Measurements from ENCODE around the gene IGF2BP3.
A peak's percentile ranks its signal among the peaks of the same experiment; 100 is the strongest.

Gene IGF2BP3

DNA sequence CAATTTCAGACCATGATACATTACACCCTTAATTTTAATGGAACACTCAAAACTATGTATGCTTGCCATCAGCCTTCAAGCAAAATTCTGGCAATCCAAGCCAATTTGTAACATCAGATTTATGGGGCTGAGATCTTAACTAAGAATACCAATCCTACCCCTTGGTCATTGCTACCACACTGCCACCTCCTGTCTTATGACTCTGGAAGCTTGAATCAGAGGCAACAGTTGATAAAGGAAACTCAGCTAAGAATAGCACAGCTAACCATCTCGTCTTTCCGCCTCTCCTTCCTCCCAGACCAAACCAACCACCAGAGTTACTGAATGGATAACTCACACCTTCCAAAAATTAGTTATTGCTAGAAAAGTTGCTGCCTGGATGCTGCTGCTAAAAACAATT is 7.4 kb downstream of the IGF2BP3 start:
- H3K4me3 ChIP-seq (ENCODE audit: low read length) = no peak overlapping the region
- TF ChIP-seq, protein P1, sequence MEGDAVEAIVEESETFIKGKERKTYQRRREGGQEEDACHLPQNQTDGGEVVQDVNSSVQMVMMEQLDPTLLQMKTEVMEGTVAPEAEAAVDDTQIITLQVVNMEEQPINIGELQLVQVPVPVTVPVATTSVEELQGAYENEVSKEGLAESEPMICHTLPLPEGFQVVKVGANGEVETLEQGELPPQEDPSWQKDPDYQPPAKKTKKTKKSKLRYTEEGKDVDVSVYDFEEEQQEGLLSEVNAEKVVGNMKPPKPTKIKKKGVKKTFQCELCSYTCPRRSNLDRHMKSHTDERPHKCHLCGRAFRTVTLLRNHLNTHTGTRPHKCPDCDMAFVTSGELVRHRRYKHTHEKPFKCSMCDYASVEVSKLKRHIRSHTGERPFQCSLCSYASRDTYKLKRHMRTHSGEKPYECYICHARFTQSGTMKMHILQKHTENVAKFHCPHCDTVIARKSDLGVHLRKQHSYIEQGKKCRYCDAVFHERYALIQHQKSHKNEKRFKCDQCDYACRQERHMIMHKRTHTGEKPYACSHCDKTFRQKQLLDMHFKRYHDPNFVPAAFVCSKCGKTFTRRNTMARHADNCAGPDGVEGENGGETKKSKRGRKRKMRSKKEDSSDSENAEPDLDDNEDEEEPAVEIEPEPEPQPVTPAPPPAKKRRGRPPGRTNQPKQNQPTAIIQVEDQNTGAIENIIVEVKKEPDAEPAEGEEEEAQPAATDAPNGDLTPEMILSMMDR (IDR thresholded peaks at IDR 0.05; ENCODE audit: insufficient read depth, low read depth, low read length, missing control alignments) = peak; percentile 46
- peak; percentile 49 for DNase-seq (ENCODE audit: low read depth)

DNA sequence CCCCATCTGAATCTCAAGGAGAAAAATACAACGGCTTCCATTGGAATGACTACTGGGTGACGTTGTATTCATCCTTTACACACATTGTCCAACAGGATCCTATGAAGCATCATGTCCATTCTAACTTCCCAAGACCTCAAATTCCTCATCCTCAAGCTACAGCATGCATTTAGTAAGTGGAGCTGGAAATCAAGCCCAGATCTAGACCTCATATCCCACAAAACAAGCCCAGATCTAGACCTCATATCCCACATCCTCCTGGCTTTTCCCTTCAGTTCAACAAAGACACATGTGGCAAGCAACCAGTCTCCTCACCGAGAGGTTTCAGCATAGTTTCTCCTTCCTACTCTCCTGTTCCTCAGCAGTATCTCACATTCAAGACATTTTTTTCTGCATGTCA is 12.2 kb downstream of the IGF2BP3 start:
- DNase-seq (ENCODE audit: low read depth) = no peak
- H3K4me3 ChIP-seq (ENCODE audit: low read length) = no peak overlapping the region
- TF ChIP-seq, protein P1 (IDR thresholded peaks at IDR 0.05; ENCODE audit: insufficient read depth, low read depth, low read length, missing control alignments) = no peak

DNA sequence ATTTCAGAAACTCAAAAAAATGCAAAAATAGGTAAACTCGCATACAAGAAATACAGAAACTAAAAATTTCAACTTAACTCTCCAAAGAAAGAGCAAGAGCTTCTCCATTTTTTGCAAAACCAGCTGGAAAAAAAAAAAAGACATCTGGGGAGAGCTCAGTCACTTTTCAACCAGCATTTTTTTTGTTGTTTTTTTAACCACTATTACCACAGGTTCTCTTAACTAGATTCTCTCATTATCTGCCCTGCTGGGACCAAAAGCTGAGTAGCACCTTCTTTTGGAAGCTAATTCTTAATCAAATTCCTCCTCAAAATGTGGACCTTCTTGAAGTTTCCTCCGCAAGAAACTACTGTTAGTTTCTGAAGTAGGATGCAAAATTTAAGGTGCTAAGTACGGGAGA is 14.2 kb downstream of the IGF2BP3 start:
- no peak overlapping the region for H3K4me3 ChIP-seq (ENCODE audit: low read length)
- TF ChIP-seq, protein P1 (IDR thresholded peaks at IDR 0.05; ENCODE audit: insufficient read depth, low read depth, low read length, missing control alignments) = no peak
- no peak for DNase-seq (ENCODE audit: low read depth)

DNA sequence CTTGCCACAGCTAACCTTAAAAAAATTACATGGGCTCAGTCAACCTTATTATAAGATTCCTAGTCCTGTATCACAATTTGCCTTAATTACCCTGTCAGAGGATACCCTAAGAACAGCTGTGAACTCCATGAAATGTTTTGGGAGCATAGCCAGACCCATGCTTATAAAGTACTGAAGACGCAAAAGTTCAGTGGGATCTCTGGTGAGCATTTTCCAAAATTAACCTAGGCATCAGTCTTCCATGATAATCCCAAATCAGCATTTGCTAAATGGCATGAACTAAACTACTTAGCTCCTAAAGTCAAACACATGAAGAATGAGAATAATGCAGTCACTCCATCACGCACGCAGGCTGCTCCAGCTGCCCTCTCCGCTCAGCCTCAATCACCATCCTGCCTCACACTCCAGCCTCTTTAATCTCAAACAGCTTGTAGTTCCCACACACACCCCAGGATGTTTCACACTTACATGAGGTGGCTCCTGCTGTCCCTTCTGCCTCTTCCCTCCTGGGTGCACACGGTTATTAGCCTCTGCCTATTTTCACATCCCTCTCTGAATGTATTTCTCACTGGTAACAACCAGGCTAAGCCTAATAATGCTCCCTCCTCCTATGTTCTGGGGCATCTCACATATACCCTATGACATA is 15.3 kb downstream of the IGF2BP3 start:
- TF ChIP-seq, protein P1 (IDR thresholded peaks at IDR 0.05; ENCODE audit: insufficient read depth, low read depth, low read length, missing control alignments) = no peak
- H3K4me3 ChIP-seq (ENCODE audit: low read length) = no peak overlapping the region
- no peak for DNase-seq (ENCODE audit: low read depth)

DNA sequence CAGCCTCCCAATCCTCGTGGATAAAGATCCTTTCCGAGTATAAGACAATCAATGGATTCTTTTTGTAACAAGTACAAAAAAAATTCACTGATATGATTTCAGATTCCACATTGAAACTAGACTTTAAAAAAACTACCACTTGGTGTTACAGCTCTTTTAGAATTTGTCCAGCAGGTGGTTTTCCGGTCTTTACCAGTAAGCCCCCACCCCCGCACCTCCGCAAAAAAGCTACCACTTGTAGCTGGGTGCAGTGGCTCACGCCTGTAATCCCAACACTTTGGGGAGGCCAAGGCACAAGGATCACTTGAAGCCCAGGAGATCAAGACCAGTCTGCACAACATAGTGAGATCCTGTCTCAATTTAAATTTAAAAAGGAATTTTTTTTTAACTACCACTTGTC is 19.8 kb downstream of the IGF2BP3 start:
- no peak overlapping the region for H3K4me3 ChIP-seq (ENCODE audit: low read length)
- DNase-seq (ENCODE audit: low read depth) = no peak
- TF ChIP-seq, protein P1 (IDR thresholded peaks at IDR 0.05; ENCODE audit: insufficient read depth, low read depth, low read length, missing control alignments) = no peak

DNA sequence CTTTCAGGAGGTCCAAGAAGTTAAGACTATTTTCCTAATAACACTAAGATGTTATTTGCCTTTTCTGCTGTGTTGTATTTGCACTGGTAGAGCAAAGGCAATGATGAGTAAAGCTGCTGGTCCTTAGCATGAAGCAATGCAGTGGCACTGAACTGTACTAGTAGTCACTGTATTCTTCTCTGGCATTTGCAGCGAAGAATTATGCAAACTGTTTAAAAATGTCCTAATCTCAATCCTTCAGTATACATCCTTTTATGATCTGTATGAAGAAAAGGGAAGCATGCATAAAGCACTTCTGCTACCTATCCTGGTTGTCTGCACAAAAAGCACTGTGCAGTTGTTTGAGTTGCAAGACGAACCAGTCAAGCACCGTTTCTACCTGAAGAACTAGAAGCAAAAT is 20.4 kb downstream of the IGF2BP3 start:
- TF ChIP-seq, protein P1 (IDR thresholded peaks at IDR 0.05; ENCODE audit: insufficient read depth, low read depth, low read length, missing control alignments) = no peak
- DNase-seq (ENCODE audit: low read depth) = no peak
- no peak overlapping the region for H3K4me3 ChIP-seq (ENCODE audit: low read length)

DNA sequence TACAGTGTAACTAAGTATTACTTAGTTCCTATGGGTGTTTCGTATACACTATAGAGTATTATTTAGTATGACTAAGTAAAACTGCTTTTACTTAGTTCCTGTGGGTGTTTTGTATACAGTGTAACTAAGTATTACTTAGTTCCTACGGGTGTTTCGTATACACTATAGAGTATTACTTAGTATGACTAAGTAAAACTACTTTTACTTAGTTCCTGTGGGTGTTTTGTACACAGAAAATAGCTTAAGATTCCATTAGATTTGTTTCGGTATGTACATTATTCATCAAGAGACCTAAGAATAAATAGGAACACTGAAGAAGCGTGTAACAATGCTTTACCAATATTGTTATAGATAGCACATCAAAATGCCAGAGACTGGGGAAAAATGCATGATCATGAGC is 25.0 kb downstream of the IGF2BP3 start:
- no peak for DNase-seq (ENCODE audit: low read depth)
- no peak overlapping the region for H3K4me3 ChIP-seq (ENCODE audit: low read length)

More for the DNA sequence above, 25.0 kb downstream of the IGF2BP3 start:
- TF ChIP-seq, protein P1 (IDR thresholded peaks at IDR 0.05; ENCODE audit: insufficient read depth, low read depth, low read length, missing control alignments) = no peak

All from epithelial cell of esophagus (primary cell).